Esophagus squamous epithelium (tissue), 4 donors: ENCODE data around the gene RBAK.

Source experiments
- POLR2A ChIP-seq, 4 donors: fragments of 450-650 bp; IDR thresholded peaks; one replicate each; pipeline ENCODE4 v1.6.1; 2017; ENCODE audit warnings: antibody characterized with exemption in 4 of 4, mild to moderate bottlenecking in 4 of 4, moderate library complexity in 3 of 4
- TF ChIP-seq, protein P1 (sequence below), 6 experiments: fragments of 450-650 bp in 4 of 6; fragments of 200-600 bp in 2 of 6; sonication (generic) in 2 of 6; IDR thresholded peaks; one replicate each; pipeline ENCODE4 v1.5.1; 2016 to 2019; ENCODE audit warnings: antibody characterized with exemption in 6 of 6, mild to moderate bottlenecking in 4 of 6, moderate library complexity in 4 of 6

DNA sequence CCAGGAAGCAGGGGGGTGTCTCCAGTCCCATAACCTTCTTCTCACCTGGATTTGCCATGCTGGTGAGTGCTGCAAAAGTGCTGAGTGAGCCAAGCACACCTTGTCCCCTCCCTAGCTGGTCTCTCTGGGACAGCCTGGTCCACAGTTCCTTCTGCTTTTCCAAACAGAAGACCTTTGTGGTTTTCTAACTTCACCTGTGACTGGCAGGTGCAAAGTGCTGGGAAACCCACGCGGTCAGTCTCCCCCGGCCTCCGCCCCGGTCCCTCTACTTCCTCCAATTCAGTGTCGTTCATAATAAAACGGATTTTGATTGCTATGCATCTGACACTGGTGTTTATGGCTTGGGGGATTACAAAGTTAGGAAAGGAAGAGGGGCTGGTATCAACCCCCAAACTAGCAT, 37.1 kb downstream of the RBAK start:
- TF ChIP-seq, protein P1, sequence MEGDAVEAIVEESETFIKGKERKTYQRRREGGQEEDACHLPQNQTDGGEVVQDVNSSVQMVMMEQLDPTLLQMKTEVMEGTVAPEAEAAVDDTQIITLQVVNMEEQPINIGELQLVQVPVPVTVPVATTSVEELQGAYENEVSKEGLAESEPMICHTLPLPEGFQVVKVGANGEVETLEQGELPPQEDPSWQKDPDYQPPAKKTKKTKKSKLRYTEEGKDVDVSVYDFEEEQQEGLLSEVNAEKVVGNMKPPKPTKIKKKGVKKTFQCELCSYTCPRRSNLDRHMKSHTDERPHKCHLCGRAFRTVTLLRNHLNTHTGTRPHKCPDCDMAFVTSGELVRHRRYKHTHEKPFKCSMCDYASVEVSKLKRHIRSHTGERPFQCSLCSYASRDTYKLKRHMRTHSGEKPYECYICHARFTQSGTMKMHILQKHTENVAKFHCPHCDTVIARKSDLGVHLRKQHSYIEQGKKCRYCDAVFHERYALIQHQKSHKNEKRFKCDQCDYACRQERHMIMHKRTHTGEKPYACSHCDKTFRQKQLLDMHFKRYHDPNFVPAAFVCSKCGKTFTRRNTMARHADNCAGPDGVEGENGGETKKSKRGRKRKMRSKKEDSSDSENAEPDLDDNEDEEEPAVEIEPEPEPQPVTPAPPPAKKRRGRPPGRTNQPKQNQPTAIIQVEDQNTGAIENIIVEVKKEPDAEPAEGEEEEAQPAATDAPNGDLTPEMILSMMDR (IDR thresholded peaks at IDR 0.05): no peak
- no peak for TF ChIP-seq POLR2A (IDR thresholded peaks at IDR 0.05)
